Measurements from ENCODE around the gene ADGRA1. TPM values are rescaled to one million over a fixed set of nuclear protein-coding genes. Genes with fewer than 3 reads are reported as not detected.
"Not testable (repeated sequence)": the region's sequence is repeated elsewhere in the genome, so short reads cannot be mapped to it uniquely, and the experiment has no call there.

ADGRA1 gene
- total RNA-seq, 2 donors from 2014 or later: not detected

- no peak for ATAC-seq (replicated peaks in 1 of 2)
- Mint-ChIP-seq H3K27ac (no peak overlapping the region), H3K9me3 (no peaks in the 10 kb centered on the region), H3K27me3 (ENCODE audit: low read depth) (no peaks in the 10 kb centered on the region), H3K36me3 (ENCODE audit: insufficient read depth in 2 of 2) (no peaks in the 10 kb centered on the region), H3K4me3 (no peak overlapping the region), H3K4me1 (ENCODE audit: low read depth) (no peaks in the 10 kb centered on the region)
- DNase-seq: no peak
These were observed 40.1 kb upstream of the ADGRA1 start for GRCh38 chr10:133047526-133048123.

DNA sequence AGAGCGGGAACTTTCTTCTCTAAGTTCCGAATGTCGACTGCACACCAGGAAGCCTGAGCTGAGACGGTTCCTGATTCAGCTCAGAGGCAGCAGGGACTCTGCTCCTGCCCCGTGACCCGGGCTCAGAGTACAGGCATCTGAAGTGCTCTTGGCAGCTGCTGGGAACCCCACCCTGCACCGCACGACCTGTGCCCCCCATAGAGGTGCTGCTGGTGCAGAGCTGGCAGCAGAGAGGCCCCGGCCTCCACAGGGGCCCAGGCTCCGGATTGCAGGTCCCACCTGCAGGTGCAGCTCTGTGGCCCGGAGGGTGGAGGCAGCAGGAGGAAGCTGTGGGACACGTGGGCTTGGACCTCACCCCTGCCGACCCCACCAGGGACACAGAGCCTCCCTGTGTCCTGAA, 39.5 kb upstream of the ADGRA1 start:
- H3K27ac Mint-ChIP-seq: no peak overlapping the region
- no peaks in the 10 kb centered on the region for H3K4me1 Mint-ChIP-seq (ENCODE audit: low read depth)
- H3K9me3 Mint-ChIP-seq: no peaks in the 10 kb centered on the region
- ATAC-seq (replicated peaks in 1 of 2): no peak
- H3K36me3 Mint-ChIP-seq (ENCODE audit: insufficient read depth in 2 of 2): no peaks in the 10 kb centered on the region
- no peak overlapping the region for H3K4me3 Mint-ChIP-seq
- no peak for DNase-seq
- no peaks in the 10 kb centered on the region for H3K27me3 Mint-ChIP-seq (ENCODE audit: low read depth)

DNA sequence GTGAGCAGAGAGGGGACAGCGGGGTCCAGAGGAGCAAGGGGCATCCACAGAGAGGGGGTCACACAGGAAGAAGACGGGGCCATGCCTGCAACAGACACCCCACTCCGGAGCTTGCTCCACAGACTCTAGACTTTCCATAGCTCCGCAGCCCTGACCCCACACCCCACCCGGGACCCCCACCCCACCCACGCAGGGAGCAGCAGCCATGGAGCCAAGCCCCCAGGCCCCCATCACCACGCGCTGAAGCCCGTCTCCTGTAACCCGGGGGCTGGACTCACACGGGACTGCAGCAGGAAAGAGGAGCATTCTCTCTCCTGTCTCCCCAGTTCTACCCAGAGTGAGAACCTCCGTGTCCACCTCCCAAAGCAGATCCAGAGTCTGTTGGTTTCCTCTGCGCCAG, 38.8 kb upstream of the ADGRA1 start:
- Mint-ChIP-seq H3K27me3 (ENCODE audit: low read depth) (no peaks in the 10 kb centered on the region), H3K27ac (no peak overlapping the region), H3K36me3 (ENCODE audit: insufficient read depth in 2 of 2) (no peaks in the 10 kb centered on the region), H3K9me3 (no peaks in the 10 kb centered on the region), H3K4me1 (ENCODE audit: low read depth) (no peaks in the 10 kb centered on the region), H3K4me3 (no peak overlapping the region)
- DNase-seq (no peak), ATAC-seq (replicated peaks in 1 of 2) (no peak)

DNA sequence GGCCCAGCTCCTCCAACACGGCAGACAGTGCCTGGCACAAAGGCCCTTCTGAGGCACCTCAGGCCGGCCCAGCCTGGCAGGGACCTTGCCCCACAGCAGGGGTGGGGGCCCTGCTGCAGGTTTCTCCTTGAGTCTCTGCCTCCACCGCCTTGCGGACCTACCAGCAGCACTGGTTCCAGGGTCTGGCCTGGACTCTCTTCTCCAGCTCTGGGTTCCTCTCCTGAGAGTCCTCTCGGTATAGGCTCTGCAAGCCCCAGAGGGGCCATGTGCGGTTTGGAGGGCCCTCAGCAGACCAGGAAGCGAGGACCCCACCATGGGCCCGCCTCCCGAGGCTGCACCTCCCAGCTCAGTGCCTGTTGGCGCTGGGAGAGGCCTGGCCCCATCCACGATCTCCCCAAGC, 38.1 kb upstream of the ADGRA1 start:
- Mint-ChIP-seq H3K4me3 (no peak overlapping the region), H3K36me3 (ENCODE audit: insufficient read depth in 2 of 2) (no peaks in the 10 kb centered on the region), H3K27me3 (ENCODE audit: low read depth) (no peaks in the 10 kb centered on the region), H3K4me1 (ENCODE audit: low read depth) (no peaks in the 10 kb centered on the region), H3K27ac (no peak overlapping the region), H3K9me3 (no peaks in the 10 kb centered on the region)
- ATAC-seq (replicated peaks in 1 of 2) (no peak), DNase-seq (no peak)

DNA sequence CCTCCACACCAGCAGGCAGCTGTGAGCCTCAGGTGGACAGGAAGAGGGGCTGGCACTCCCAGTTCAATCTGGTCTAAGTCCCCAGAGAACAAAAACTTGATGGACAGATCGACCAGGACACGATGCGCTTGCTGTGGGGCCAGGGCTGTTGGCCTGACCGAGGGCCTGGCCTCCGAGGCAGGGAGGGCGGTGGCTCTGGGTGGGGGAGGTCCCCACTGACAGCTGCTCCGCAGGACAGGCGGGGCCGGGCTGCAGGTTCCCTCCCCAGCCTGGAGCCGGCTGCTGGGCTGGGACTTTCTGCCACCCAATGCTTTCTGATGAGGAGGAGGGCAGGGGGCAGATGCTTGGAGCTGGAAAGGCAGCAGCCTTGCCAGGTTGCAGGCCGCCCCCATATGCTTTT, 37.4 kb upstream of the ADGRA1 start:
- no peak for ATAC-seq (replicated peaks in 1 of 2)
- H3K4me1 Mint-ChIP-seq (ENCODE audit: low read depth): no peaks in the 10 kb centered on the region
- no peak overlapping the region for H3K4me3 Mint-ChIP-seq
- no peaks in the 10 kb centered on the region for H3K27me3 Mint-ChIP-seq (ENCODE audit: low read depth)
- no peaks in the 10 kb centered on the region for H3K9me3 Mint-ChIP-seq
- no peaks in the 10 kb centered on the region for H3K36me3 Mint-ChIP-seq (ENCODE audit: insufficient read depth in 2 of 2)
- H3K27ac Mint-ChIP-seq: no peak overlapping the region
- DNase-seq: no peak

GRCh38 chr10:133052076-133052475, 35.6 kb upstream of the ADGRA1 start:
- no peaks in the 10 kb centered on the region for H3K36me3 Mint-ChIP-seq (ENCODE audit: insufficient read depth in 2 of 2)
- no peak for DNase-seq
- no peak for ATAC-seq (replicated peaks in 1 of 2)
- H3K4me1 Mint-ChIP-seq (ENCODE audit: low read depth): no peaks in the 10 kb centered on the region
- no peaks in the 10 kb centered on the region for H3K9me3 Mint-ChIP-seq
- H3K4me3 Mint-ChIP-seq: no peak overlapping the region
- no peaks in the 10 kb centered on the region for H3K27me3 Mint-ChIP-seq (ENCODE audit: low read depth)
- H3K27ac Mint-ChIP-seq: no peak overlapping the region

DNA sequence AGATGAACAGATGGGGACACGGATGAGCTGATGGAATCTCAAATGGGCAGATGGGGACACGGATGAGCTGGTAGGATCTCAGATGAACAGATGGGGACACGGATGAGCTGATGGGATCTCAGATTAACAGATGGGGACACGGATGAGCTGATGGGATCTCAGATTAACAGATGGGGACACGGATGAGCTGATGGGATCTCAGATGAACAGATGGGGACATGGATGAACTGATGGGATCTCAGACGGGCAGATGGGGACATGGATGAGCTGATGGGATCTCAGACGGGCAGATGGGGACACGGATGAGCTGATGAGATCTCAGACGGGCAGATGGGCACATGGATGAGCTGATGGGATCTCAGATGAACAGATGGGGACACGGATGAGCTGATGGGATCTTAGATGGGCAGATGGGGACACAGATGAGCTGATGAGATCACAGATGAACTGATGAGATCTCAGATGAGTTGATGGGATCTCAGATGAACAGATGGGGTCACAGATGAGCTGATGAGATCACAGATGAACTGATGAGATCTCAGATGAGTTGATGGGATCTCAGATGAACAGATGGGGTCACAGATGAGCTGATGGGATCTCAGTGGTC, 34.1 kb upstream of the ADGRA1 start:
- not testable (repeated sequence) for H3K36me3 Mint-ChIP-seq (ENCODE audit: insufficient read depth in 2 of 2); DNase-seq; H3K9me3 Mint-ChIP-seq; ATAC-seq (replicated peaks in 1 of 2); H3K4me1 Mint-ChIP-seq (ENCODE audit: low read depth); H3K27ac Mint-ChIP-seq; H3K4me3 Mint-ChIP-seq; H3K27me3 Mint-ChIP-seq (ENCODE audit: low read depth)

GRCh38 chr10:133055470-133055869, 32.3 kb upstream of the ADGRA1 start:
- peaks cover 13% of the 10 kb centered on the region for H3K4me1 Mint-ChIP-seq (ENCODE audit: low read depth)
- DNase-seq: no peak
- H3K36me3 Mint-ChIP-seq (ENCODE audit: insufficient read depth in 2 of 2): no peaks in the 10 kb centered on the region
- ATAC-seq (replicated peaks in 1 of 2): no peak
- no peaks in the 10 kb centered on the region for H3K9me3 Mint-ChIP-seq
- no peaks in the 10 kb centered on the region for H3K27me3 Mint-ChIP-seq (ENCODE audit: low read depth)
- no peak overlapping the region for H3K4me3 Mint-ChIP-seq
- H3K27ac Mint-ChIP-seq: no peak overlapping the region

GRCh38 chr10:133056001-133056400, 31.7 kb upstream of the ADGRA1 start:
- peaks cover 13% of the 10 kb centered on the region for H3K4me1 Mint-ChIP-seq (ENCODE audit: low read depth)
- no peaks in the 10 kb centered on the region for H3K9me3 Mint-ChIP-seq
- ATAC-seq (replicated peaks in 1 of 2) (no peak), DNase-seq (no peak)
- H3K36me3 Mint-ChIP-seq (ENCODE audit: insufficient read depth in 2 of 2): no peaks in the 10 kb centered on the region
- H3K4me3 Mint-ChIP-seq: no peak overlapping the region
- H3K27me3 Mint-ChIP-seq (ENCODE audit: low read depth): no peaks in the 10 kb centered on the region
- H3K27ac Mint-ChIP-seq: no peak overlapping the region

DNA sequence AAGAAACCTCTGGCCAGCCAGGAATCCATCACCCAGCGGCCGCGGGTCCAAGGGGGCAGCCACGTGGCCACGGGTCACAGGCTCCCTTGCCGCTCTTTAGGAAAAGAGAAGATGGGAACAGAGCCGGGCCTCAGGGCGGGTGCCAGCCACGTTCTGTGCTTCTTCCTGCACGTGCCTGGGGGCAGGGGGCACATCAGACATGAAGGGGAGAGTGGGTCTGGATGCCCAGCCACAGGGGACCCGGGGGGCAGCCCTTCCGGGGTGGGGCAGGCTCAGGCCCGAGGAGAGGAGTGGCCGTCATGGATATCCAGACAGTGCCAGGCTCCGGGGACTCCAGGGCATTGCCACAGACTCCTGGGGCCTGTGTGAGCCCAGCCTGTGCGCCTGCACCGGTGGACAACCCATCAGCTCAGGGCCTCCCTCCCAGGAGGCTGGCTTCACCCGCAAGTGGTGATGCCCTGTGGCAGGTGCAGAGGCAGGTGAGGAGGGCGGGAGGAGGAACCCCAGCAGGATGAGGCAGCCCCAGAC, 31.0 kb upstream of the ADGRA1 start:
- Mint-ChIP-seq H3K27ac (no peak overlapping the region), H3K4me3 (no peak overlapping the region), H3K27me3 (ENCODE audit: low read depth) (no peaks in the 10 kb centered on the region), H3K9me3 (no peaks in the 10 kb centered on the region), H3K36me3 (ENCODE audit: insufficient read depth in 2 of 2) (no peaks in the 10 kb centered on the region), H3K4me1 (ENCODE audit: low read depth) (peaks cover 13% of the 10 kb centered on the region)
- ATAC-seq (replicated peaks in 1 of 2): no peak
- no peak for DNase-seq

DNA sequence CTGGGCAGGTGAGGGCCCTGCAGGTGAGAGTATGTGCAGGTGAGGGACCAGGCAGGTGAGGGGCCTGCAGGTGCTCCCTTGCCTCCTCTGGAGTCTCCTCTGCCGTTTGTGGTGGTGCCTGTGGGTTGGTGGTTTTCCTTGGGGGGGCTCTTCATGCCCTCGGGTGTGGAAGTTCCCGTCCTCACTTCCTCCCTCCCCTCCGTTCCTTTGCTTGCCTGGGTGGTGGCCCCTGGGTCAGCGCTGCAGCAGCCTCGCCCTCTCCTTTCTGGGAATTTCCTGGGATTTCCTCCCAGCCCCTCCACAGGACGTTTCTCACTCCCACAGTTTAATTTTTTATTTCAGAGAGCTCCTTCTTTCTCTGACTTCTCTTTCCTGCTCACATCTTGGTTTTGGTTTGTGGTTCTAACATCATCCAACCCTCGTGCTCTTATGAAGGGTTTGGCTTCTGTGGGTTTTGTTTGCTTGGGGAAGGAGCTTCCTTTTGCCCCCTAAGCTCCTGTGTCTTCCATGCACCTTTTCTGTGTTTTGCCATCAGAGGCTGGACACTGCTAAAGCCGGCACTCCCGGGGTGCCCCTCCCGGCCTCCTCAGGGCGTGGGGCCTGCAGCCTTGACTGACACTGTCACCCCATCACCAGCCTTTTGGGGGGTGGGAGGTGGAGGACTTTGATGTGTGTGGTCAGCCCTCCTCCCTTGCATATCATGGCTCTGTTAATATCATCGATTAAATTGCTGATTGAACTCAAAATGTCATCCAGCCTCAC, 29.2 kb upstream of the ADGRA1 start:
- Mint-ChIP-seq H3K27ac (no peak overlapping the region), H3K9me3 (no peaks in the 10 kb centered on the region), H3K4me1 (ENCODE audit: low read depth) (peaks cover 13% of the 10 kb centered on the region), H3K4me3 (peak overlapping the region in 1 of 2 donors; percentile 20), H3K27me3 (ENCODE audit: low read depth) (no peaks in the 10 kb centered on the region), H3K36me3 (ENCODE audit: insufficient read depth in 2 of 2) (no peaks in the 10 kb centered on the region)
- DNase-seq (no peak), ATAC-seq (replicated peaks in 1 of 2) (no peak)

- H3K27ac Mint-ChIP-seq: peak overlapping the region; percentile 41
- H3K4me1 Mint-ChIP-seq (ENCODE audit: low read depth): peaks cover 13% of the 10 kb centered on the region
- H3K4me3 Mint-ChIP-seq: no peak overlapping the region
- H3K9me3 Mint-ChIP-seq: no peaks in the 10 kb centered on the region
- ATAC-seq (replicated peaks in 1 of 2): no peak
- no peaks in the 10 kb centered on the region for H3K27me3 Mint-ChIP-seq (ENCODE audit: low read depth)
- no peak for DNase-seq
- no peaks in the 10 kb centered on the region for H3K36me3 Mint-ChIP-seq (ENCODE audit: insufficient read depth in 2 of 2)
These were observed 28.6 kb upstream of the ADGRA1 start for GRCh38 chr10:133059093-133059470.

GRCh38 chr10:133059571-133059970, 28.2 kb upstream of the ADGRA1 start:
- DNase-seq: no peak
- no peak overlapping the region for H3K4me3 Mint-ChIP-seq
- peaks cover 13% of the 10 kb centered on the region for H3K4me1 Mint-ChIP-seq (ENCODE audit: low read depth)
- H3K27ac Mint-ChIP-seq: no peak overlapping the region
- ATAC-seq (replicated peaks in 1 of 2): no peak
- H3K9me3 Mint-ChIP-seq: no peaks in the 10 kb centered on the region
- no peaks in the 10 kb centered on the region for H3K27me3 Mint-ChIP-seq (ENCODE audit: low read depth)
- H3K36me3 Mint-ChIP-seq (ENCODE audit: insufficient read depth in 2 of 2): no peaks in the 10 kb centered on the region

Measured in activated T-cell treated with anti-CD3 and anti-CD28 coated beads, Interleukin-2, amount 50 U/mL, for 72 hours (primary cell).